Osteocyte (in vitro differentiated cells): Measurements from ENCODE around the gene REEP1. TPM values are rescaled to one million over a fixed set of nuclear protein-coding genes. Genes with fewer than 3 reads are reported as not detected.
"Not testable (repeated sequence)": the region's sequence is repeated elsewhere in the genome, so short reads cannot be mapped to it uniquely, and the experiment has no call there.

ENCODE experiments used
- DNase-seq: peaks from one replicate; pipeline ENCODE4 v3.0.0; 2021; ENCODE audit warnings: mixed read lengths; ENCODE audit not compliant: unreplicated experiment; ENCODE audit errors: extremely low spot score
- H3K27ac Mint-ChIP-seq: one replicate; pipeline ENCODE4 v1.8.0; 2021; ENCODE audit warnings: mild to moderate bottlenecking, mixed read lengths; ENCODE audit not compliant: unreplicated experiment
- H3K27me3 Mint-ChIP-seq: one replicate; pipeline ENCODE4 v1.8.0; 2021; ENCODE audit warnings: mixed read lengths; ENCODE audit not compliant: unreplicated experiment
- H3K36me3 Mint-ChIP-seq: one replicate; pipeline ENCODE4 v1.8.0; 2021; ENCODE audit warnings: mixed read lengths; ENCODE audit not compliant: unreplicated experiment
- H3K4me1 Mint-ChIP-seq: one replicate; pipeline ENCODE4 v1.8.0; 2021; ENCODE audit warnings: mixed read lengths; ENCODE audit not compliant: unreplicated experiment
- H3K4me3 Mint-ChIP-seq: one replicate; pipeline ENCODE4 v1.8.0; 2021; ENCODE audit warnings: mild to moderate bottlenecking, moderate library complexity, mixed read lengths; ENCODE audit not compliant: unreplicated experiment
- H3K9me3 Mint-ChIP-seq: one replicate; pipeline ENCODE4 v1.8.0; 2021; ENCODE audit warnings: mixed read lengths; ENCODE audit not compliant: unreplicated experiment
- total RNA-seq: library from RNA; stranded (reverse); gene quantifications from 2 replicates; pipeline ENCODE4 v1.2.1, GENCODE V29; 2021
- TF ChIP-seq, protein P1 (sequence below): fragments of 200-600 bp; sonication (generic); IDR thresholded peaks from 2 replicates; pipeline ENCODE4 v1.5.0; 2021; ENCODE audit warnings: antibody characterized with exemption, mild to moderate bottlenecking, moderate library complexity

REEP1 gene
- total RNA-seq, 1 donor from 2014 or later, result not detected

DNA sequence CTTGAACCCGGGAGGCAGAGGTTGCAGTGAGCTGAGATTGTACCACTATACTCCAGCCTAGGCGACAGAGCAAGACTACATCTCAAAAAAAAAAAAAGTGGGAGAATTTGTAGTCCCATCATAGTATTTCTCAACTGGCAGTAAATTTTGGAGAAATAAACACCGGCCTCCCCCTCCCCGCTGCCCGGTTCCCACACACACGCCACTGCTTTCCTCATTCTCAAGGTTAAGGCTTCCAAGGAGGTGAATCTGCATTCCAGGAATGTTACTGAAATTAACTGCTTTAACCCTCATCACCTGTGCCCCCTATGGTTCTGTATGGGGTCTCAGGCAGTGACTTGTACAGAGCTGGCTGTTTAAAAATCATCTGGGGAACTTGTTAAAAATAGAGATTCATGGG, 88.2 kb downstream of the REEP1 start:
- Mint-ChIP-seq H3K36me3 (no peaks in the 10 kb centered on the region), H3K27me3 (peaks cover 37% of the 10 kb centered on the region), H3K4me3 (no peak overlapping the region), H3K4me1 (peaks cover 5% of the 10 kb centered on the region), H3K9me3 (no peaks in the 10 kb centered on the region), H3K27ac (peak overlapping the region; percentile 47)
- DNase-seq, result no peak
- TF ChIP-seq, protein P1, sequence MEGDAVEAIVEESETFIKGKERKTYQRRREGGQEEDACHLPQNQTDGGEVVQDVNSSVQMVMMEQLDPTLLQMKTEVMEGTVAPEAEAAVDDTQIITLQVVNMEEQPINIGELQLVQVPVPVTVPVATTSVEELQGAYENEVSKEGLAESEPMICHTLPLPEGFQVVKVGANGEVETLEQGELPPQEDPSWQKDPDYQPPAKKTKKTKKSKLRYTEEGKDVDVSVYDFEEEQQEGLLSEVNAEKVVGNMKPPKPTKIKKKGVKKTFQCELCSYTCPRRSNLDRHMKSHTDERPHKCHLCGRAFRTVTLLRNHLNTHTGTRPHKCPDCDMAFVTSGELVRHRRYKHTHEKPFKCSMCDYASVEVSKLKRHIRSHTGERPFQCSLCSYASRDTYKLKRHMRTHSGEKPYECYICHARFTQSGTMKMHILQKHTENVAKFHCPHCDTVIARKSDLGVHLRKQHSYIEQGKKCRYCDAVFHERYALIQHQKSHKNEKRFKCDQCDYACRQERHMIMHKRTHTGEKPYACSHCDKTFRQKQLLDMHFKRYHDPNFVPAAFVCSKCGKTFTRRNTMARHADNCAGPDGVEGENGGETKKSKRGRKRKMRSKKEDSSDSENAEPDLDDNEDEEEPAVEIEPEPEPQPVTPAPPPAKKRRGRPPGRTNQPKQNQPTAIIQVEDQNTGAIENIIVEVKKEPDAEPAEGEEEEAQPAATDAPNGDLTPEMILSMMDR, result no peak

DNA sequence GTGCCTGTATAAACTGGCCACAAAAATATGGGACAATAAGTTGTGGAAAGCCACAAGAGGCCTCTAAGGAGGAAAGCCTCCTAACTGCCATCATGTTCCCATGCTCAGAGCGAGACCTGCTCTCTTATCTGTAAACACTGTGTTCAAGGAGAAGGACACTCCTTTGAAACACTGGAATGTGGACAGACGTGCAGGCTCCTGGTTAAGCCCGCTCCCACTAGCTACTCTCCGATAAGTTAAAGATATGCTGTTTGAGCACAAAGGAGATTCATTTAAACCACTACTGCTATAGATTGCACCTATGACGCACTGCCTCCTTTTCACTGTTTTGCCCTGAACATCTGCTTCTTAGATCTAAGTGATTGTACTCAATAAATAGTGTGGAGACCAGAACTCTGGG, 92.2 kb downstream of the REEP1 start:
- H3K9me3 Mint-ChIP-seq, H3K36me3 Mint-ChIP-seq, H3K4me3 Mint-ChIP-seq, DNase-seq, H3K27ac Mint-ChIP-seq, H3K4me1 Mint-ChIP-seq: not testable (repeated sequence)
- H3K27me3 Mint-ChIP-seq, result peaks cover 39% of the 10 kb centered on the region

DNA sequence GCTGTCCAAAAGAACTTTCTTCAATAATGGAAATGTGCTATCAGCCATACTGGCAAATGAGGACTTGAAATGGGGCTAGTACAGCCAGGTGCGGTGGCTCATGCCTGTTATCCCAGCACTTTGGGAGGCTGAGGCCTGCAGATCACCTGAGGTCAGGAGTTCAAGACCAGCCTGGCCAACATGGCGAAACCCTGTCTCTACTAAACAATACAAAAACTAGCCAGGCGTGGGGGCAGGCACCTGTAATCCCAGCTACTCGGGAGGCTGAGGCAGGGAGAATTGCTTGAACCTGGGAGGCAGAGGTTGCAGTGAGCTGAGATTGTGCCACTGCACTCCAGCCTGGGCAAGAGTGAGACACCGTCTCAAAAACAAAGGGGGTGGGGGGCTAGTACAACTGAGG, 92.6 kb downstream of the REEP1 start:
- H3K9me3 Mint-ChIP-seq, H3K27ac Mint-ChIP-seq, H3K4me3 Mint-ChIP-seq, DNase-seq, H3K36me3 Mint-ChIP-seq, H3K4me1 Mint-ChIP-seq: not testable (repeated sequence)
- H3K27me3 Mint-ChIP-seq, result peaks cover 38% of the 10 kb centered on the region

DNA sequence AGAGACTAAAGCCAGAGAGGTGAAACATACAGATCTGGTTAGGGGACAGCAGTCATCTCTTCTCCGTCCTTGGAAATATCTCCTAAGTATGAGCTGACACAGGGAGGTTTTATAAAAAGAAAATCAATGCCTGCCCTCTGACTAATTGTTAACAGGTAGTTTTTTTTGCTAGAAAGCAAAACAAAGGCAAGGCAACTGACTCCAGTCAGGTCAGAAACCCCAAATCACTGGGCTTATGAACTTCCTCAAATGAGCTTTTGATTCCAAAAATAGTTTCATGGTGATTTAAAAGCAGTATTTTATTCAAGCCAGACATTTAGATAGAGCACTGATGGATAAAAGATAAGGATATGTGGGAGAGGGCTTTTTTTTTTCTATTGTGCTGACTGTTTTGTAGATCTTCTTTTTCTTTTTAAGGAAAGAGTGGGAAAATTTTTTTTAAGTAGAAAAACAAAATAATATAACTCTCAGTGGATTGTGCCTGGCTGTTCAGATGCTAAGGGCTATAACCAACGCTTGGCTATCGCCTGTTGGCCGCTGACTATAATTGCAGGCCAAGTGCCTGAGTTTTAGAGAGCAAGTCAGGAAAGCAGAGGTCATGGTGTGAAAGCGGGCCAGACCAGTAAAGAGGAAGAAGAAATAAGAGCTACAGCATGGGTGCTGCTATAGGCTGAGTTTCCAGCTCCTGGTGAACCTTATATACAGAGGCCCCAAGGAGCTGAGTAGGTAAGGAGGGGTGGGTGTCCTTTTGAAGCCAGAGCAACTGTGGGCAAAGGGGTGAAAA, 93.3 kb downstream of the REEP1 start:
- H3K36me3 Mint-ChIP-seq, result no peaks in the 10 kb centered on the region
- no peak for DNase-seq
- H3K4me3 Mint-ChIP-seq, result no peak overlapping the region
- peaks cover 35% of the 10 kb centered on the region for H3K27me3 Mint-ChIP-seq
- TF ChIP-seq, protein P1, result no peak
- H3K4me1 Mint-ChIP-seq, result no peaks in the 10 kb centered on the region
- H3K9me3 Mint-ChIP-seq, result no peaks in the 10 kb centered on the region
- H3K27ac Mint-ChIP-seq, result no peak overlapping the region

DNA sequence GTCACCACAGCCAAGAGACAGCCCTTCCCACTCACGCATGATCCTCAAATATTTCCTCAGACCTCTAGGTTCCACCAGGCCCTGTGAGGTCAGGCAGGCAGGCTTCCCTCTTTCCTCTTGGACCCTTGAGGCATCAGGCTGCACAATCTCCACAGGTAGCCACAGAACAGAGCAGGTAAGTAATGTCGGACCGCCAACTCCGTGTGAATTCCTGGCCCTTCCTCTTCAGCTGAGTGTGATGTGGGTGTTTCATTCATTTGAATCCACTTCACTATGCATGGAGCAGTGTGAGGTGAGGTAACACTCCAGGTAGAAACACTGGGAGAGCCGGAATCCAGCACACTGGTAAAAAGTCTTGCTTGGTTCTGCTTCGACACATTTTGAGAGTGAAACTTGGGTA, 94.2 kb downstream of the REEP1 start:
- no peak for DNase-seq
- TF ChIP-seq, protein P1, result no peak
- Mint-ChIP-seq H3K4me1 (no peaks in the 10 kb centered on the region), H3K27me3 (peaks cover 38% of the 10 kb centered on the region), H3K36me3 (no peaks in the 10 kb centered on the region), H3K4me3 (no peak overlapping the region), H3K9me3 (no peaks in the 10 kb centered on the region), H3K27ac (no peak overlapping the region)

DNA sequence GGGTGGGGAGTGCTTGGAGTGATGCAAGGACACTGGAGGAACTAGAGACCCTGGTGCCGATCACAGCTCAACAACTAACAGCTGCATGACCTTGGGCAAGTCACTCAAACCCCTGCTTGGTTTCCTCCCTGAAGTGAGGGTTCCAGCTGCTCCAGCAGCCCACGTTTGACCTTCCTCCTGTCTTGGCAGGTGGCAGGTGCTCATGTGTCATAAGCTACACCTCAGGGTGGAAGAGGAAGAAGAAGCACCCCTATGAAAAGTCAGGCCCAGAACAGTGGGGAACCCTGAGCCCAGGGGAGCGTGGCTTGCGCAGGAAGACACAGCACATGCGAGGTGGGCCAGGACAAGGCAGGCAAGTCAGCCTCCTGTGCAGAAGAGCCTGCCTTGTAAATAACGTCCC, 95.8 kb downstream of the REEP1 start:
- TF ChIP-seq, protein P1, result no peak
- no peaks in the 10 kb centered on the region for H3K36me3 Mint-ChIP-seq
- peaks cover 38% of the 10 kb centered on the region for H3K27me3 Mint-ChIP-seq
- no peak overlapping the region for H3K4me3 Mint-ChIP-seq
- H3K4me1 Mint-ChIP-seq, result no peaks in the 10 kb centered on the region
- no peaks in the 10 kb centered on the region for H3K9me3 Mint-ChIP-seq
- no peak for DNase-seq
- no peak overlapping the region for H3K27ac Mint-ChIP-seq
